Activated T-cell treated with anti-CD3 and anti-CD28 coated beads, Interleukin-2, amount 50 U/mL, for 48 hours (primary cell): ENCODE results near the gene TBCK.
"Not testable (repeated sequence)": the region's sequence is repeated elsewhere in the genome, so short reads cannot be mapped to it uniquely, and the experiment has no call there.

Experiments
- DNase-seq, 2 experiments: peaks; one replicate each; pipeline ENCODE4 v3.0.0-alpha.2; 2020

The TBCK gene

GRCh38 chr4:106277140-106277675, 38.8 kb downstream of the TBCK start:
- no peak for DNase-seq

GRCh38 chr4:106273831-106274230, 42.2 kb downstream of the TBCK start:
- no peak for DNase-seq

DNA sequence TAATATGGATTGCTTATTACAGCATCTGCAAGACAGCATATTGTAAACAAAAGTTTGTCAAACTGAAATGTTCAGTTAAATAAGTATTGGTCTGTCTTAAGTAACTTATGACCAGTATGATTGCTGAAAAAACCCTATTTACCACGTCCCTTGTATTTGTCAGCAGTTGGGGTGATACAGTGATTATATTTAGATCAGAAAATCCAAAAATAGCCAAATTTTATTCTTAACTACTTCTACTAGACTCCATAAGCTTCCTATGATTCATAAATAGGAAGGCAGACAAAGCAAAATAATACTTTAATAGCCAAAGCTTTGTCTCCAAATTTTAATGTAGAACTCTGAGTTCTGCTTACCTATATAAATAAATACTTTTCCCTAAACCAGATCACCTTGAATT, 45.3 kb downstream of the TBCK start:
- DNase-seq, result no peak

DNA sequence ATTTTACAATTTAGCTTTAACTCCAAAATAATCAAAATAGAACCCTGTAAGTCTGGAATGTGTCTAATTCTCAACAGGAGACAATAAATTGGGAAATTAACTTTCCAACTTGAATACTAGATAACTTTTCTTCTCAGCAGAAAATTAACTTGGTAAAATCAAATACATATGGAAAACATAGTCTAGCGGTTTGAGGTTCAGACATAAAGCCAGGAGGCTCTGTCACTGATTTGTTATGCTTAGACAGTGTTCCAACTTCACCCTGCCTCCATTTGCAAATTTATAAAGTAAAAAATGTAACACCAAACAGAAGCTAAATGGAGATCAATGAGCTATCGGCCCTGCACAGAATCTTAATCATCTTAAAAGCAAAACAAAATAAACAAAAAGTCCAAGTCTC, 46.3 kb downstream of the TBCK start:
- DNase-seq, result no peak

- no peak for DNase-seq
These were observed 47.2 kb downstream of the TBCK start for GRCh38 chr4:106268786-106269185.

DNA sequence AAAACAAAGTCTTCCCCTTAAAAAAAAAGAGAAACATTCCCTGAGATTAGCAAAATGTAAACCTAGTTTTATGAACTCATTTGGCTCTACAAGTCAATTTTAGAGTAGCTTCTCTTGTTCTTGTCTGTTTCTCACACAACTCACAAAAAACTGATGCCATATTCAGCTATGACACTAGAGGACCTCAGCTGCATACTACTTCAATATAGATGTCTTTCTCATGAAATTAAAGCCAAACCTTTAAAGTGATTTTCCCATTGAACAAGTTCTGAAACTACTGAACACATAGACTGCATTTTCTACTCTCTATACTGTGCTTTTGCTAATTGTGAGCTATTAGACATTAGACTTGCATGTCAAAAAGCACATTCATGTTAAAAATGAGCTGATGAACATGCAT, 49.8 kb downstream of the TBCK start:
- DNase-seq, result no peak

DNA sequence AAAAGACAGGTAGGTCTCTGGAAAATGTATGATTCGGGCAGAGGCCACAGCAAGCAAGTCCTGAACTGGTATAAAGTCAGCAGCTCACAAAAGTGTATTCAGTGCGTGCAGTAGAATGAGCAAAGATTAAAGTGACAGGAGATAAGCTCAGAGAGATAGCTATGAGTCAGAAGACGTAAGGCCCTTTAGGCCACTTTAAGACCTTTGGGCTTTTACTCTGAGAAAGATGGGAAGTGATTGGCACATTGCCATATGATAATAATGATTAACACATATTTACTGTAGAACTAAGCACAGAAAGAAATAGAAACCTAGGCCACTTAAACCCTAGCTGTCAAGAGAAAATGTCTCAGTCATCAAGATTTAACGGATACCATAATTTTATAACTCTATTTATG, 51.7 kb downstream of the TBCK start:
- no peak for DNase-seq

DNA sequence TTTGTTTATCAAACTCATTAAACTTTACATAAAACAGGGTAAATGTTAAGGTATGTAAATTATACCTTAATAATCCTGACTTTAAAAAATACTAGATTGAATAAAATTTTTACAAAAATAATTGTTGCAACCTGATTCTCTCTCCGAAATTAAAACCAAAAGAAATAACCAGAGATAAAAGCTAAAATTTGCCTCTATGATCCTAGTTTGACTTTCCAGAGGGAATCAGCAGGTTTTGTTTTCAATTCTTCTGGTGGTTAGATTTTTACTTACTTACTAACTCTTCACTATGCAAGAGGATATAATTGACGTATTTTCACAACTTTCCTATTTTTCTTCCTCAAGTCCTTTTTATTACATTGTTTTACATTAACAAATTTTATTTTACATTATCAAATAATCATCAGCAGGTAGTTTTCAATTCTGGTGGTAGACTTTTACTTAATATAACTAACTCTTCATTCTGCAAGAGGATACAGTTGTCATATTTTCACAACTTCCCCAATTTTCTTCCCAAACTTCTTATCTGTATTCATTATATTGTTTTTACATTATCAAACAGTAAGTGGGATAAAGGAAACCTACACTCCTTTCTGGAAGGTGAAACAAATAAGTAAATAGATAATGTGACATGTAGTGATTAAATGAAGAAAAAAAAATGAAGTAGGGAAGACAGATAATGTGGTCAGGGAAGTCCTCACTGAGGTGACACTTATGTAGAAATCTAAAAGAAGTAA, 52.2 kb downstream of the TBCK start:
- no peak for DNase-seq

GRCh38 chr4:106261980-106262379, 54.0 kb downstream of the TBCK start:
- no peak for DNase-seq

GRCh38 chr4:106258145-106259045, 57.6 kb downstream of the TBCK start:
- no peak for DNase-seq

- no peak for DNase-seq
These were observed 59.8 kb downstream of the TBCK start for GRCh38 chr4:106256190-106256589.

- no peak for DNase-seq
These were observed 60.8 kb downstream of the TBCK start for GRCh38 chr4:106255195-106255594.

- no peak for DNase-seq
These were observed 62.5 kb downstream of the TBCK start for GRCh38 chr4:106253364-106254129.

- no peak for DNase-seq
These were observed 68.4 kb downstream of the TBCK start for GRCh38 chr4:106247600-106247999.

DNA sequence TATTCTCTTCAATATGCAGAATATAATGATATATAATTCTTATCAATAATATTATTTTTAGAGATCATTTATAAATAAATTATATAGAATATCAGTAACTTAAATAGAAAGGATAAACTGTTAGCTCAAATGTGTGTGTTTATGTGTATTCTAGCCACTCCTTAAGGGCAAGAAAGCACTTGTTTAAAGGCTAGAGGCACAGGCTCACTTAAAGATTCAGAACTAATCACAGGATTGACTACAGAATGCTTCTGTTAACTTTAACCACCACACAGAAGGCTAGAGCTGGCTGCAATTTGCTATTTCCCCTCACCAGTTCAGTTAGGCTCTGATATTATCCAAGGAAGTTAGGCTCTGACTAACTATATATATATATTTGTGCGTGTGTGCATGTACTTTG, 69.6 kb downstream of the TBCK start:
- DNase-seq, result no peak

- DNase-seq, result no peak
These were observed 70.8 kb downstream of the TBCK start for GRCh38 chr4:106245176-106245575.

- DNase-seq, result no peak
These were observed 75.3 kb downstream of the TBCK start for GRCh38 chr4:106240699-106241098.

- DNase-seq, result no peak
These were observed 77.1 kb downstream of the TBCK start for GRCh38 chr4:106238820-106239420.

- no peak for DNase-seq
These were observed 84.1 kb downstream of the TBCK start for GRCh38 chr4:106231931-106232330.

- no peak for DNase-seq
These were observed 93.5 kb downstream of the TBCK start for GRCh38 chr4:106222548-106222947.

DNA sequence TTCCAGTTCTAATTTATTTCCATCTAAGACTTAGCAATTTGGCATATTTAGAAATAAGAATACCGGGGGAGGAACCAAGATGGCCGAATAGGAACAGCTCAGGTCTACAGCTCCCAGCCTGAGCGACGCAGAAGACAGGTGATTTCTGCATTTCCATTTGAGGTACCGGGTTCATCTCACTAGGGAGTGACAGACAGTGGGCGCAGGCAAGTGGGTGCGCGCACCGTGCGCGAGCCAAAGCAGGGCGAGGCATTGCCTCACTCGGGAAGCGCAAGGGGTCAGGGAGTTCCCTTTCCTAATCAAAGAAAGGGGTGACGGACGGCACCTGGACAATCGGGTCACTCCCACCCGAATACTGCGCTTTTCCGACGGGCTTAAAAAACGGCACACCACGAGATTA, 102.7 kb downstream of the TBCK start:
- DNase-seq, result not testable (repeated sequence)

DNA sequence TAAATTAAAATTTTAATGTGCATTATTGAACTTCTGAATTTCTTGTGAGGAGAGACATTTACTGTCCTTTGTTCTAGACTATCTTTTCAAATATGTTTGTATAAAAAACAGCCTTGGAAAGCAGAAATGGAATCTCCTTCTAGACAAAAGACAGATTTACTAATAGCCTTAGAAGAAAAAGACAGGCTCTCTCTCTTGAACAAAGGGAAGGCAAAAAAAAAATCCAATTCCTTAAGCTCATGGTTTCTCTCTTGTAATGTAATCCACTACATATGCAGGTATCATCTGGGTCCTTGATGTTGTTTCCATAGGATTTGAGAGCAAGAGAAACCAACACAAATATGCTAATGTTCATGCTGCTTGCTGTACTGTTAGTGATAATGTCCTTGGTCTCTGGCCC, 106.0 kb downstream of the TBCK start:
- DNase-seq, result no peak
